Stomach (tissue), 4 donors: ENCODE results near the gene WASF1.

Experiments
- CTCF ChIP-seq, 7 experiments: fragments of 450-650 bp in 4 of 7; fragments of 200-600 bp in 3 of 7; sonication (generic) in 3 of 7; IDR thresholded peaks; one replicate each; pipeline ENCODE4 v1.5.1; 2016 to 2019; ENCODE audit warnings: antibody characterized with exemption in 7 of 7, control low read depth in 2 of 7, mild to moderate bottlenecking in 1 of 7
- POLR2A ChIP-seq, 4 donors: fragments of 450-650 bp; IDR thresholded peaks; one replicate each; pipeline ENCODE4 v1.6.1; 2016; ENCODE audit warnings: antibody characterized with exemption in 4 of 4, control low read depth in 2 of 4, mild to moderate bottlenecking in 1 of 4, moderate library complexity in 1 of 4

GRCh38 chr6:110180228-110181008 lies 948 bp upstream of the WASF1 start, which contains the start of gene CDC40:
- TF ChIP-seq POLR2A (IDR thresholded peaks at IDR 0.05) = no peak
- TF ChIP-seq CTCF (IDR thresholded peaks at IDR 0.05) = no peak
